GM19240 (cell line): ENCODE data around the gene IL22RA2.
"Not testable (repeated sequence)": the region's sequence is repeated elsewhere in the genome, so short reads cannot be mapped to it uniquely, and the experiment has no call there.

ENCODE experiments used
- DNase-seq: peaks from one replicate; pipeline ENCODE4 v3.0.0; 2011; ENCODE audit warnings: low spot score; ENCODE audit not compliant: insufficient read length

IL22RA2 gene

DNA sequence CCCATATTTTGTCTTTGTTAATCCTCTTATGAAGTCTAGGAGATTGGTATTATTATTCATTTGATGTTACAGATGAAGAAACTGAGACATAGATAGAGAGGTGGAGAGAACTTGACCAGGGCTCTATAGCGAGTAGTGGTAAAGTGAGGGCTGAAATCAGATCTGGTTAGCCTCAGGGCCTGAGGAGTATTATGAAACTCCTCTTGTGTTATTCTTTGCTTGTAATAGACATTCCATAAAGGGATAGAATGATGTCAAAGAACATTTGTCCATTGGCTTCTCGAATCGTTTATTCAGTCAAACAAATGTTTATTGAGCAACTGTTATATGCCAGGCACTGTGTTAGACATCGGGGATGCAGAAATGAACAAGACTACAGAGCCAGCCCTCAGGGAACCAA lies at the start of gene IL22RA2:
Gene IL22RA2, minus strand, starts transcription at position 144 of the 400 bp plus-strand sequence. CDS start 11,895 bp downstream, outside the sequence.
- no peak for DNase-seq

DNA sequence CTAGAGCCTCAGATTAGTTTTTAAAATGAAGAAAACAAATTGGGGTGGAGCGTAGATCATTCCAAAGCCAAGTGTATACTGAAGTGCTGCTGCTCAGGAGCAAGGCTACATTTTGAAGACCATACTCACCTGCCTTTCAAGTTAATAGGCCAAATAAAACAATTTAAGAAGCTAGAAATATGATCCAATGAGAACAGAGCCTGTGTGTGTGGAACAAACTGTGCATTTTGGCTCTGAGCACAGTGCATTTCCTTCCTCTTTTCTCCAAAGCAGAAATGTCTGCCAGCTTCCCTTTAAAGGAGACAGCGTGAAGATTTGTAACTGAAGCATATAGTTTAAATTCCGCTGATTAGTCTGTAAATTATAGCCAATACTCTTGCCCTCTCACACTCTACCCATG lies 48.9 kb upstream of the IL22RA2 start:
- no peak for DNase-seq

DNA sequence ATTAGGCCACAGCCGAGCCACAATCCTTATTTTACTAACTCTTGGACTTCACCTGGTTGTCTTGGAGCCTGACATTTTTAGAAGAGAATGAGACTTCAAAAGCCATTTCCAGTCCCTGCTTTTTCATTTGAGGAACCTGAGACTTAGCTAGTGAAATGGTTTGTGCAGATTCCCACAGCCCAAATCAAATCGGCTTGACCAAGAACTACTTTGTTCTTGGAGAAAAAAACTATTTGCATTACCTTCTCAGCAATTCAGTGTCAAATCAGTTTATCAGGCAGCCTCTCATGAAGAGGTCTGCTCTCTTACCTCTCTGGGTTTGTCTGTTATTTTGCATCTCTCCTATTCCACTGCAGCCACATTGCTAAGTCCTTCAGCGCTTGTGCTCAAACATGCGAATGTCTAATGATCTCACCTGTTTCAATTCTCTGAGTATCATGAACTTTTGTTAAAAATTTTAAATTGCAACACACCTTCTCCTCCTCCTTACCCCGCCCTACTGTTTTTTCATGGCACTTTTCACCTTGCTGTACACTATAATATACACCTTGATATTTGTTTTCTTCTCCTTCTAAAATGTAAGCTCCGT lies 46.3 kb upstream of the IL22RA2 start:
- DNase-seq: no peak

GRCh38 chr6:137218917-137219663 lies 45.6 kb upstream of the IL22RA2 start, which contains the start of gene IFNGR1:
IFNGR1 (minus strand) TSS chr6:137219385; CDS start chr6:137219327, 58 bp downstream.
- DNase-seq: peak; percentile 41

GRCh38 chr6:137218473-137218916 lies 45.1 kb upstream of the IL22RA2 start:
- no peak for DNase-seq

DNA sequence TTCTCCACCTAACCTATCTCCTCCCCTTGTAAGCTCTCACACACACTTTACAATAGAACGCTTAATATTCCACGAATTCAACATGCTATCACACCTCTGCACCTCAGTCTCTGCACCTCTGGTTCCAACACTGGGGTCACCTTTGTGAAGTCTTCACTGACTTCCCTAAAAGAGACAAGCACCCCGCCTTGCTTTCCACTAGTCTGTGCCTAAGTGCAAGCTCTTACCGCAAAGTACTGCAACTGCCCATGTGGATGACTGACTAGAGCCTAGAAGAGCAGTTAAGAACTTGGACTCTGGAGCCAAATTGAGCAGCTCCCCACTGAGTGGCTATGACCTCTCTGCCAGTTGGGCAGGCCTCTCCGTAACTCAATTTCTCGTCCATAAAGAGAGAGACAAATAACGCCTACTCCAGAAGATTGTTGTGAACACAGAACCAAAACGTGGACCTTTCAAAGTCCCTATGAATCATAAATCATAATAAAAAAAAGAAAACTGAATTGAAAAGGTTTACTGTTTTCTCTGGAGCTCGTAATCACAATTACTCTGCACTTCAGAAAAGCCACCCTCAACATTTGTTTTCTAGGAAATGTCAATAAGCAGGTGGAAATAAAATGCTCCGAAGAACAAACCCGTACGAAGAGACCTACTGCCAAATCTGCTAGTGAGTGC lies 44.5 kb upstream of the IL22RA2 start:
- no peak for DNase-seq

DNA sequence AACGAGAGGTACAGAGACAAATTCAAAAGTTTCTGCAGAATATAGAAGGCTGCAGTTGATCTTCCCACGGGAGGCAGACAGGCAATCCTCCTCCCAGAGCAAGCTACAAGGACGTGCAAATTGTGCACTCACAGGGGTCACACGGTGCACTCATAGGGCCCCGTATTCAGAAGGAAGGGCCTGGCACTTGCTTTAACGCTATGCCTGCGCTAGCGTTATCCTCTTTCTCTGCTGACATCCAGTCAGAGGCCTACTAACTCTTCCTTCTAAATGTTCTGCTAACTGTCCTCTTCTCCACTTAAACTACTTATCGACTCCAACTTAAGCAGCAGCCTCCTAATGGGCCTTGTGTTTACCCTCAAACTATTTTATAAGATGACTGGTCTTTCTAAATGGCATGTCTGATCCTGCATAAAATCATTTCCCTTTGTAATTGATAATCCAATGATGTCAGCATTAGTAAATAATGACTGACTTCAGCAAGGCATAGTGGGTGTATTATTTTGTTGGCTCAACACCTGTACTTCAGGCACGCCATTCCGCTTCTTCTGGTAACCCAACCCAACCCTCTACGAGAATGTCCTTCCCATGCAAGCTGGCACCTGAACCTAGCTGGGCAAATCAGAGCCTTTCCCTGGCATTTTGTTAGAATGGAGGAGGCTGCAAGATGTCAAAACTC lies 43.6 kb upstream of the IL22RA2 start:
- no peak for DNase-seq

GRCh38 chr6:137216106-137216505 lies 42.7 kb upstream of the IL22RA2 start:
- no peak for DNase-seq

DNA sequence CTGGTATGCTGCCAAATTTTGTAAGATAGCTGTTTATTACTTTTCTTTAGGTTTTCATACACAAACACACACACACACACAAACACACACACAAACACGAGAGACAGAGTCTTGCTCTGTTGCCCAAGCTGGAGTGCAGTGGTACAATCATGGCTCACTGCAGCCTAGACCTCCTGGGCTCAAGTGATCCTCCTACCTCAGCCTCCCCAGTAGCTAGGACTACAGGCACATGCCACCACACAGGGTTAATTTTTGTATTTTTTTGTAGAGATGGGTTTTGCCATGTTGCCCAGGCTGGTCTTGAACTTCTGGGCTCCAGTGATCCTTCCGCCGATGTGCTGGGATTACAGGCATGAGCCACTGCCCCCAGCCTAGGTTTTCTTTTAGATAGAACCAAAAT lies 42.2 kb upstream of the IL22RA2 start:
- DNase-seq: not testable (repeated sequence)

DNA sequence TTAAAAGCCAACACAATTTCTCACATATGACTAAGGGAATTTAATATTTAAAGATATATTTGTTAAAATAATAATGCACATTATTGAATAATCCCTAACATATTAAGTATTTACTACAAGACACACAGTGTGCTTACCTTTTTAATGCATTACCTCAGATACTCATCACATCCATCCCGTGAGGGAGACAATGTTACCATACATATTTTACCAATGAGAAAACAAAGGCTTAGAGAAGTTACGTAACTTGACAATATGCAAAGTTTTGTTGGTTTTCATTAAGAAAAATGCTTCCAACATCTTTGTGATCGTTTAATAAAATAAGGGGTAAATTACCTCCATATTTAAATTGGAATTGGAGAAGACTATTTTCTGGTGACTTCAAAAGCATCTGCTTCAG lies 41.5 kb upstream of the IL22RA2 start:
- no peak for DNase-seq

- no peak for DNase-seq
Observed at GRCh38 chr6:137213813-137214212, 40.4 kb upstream of the IL22RA2 start.

GRCh38 chr6:137213331-137213740 lies 39.9 kb upstream of the IL22RA2 start:
- DNase-seq: no peak

DNA sequence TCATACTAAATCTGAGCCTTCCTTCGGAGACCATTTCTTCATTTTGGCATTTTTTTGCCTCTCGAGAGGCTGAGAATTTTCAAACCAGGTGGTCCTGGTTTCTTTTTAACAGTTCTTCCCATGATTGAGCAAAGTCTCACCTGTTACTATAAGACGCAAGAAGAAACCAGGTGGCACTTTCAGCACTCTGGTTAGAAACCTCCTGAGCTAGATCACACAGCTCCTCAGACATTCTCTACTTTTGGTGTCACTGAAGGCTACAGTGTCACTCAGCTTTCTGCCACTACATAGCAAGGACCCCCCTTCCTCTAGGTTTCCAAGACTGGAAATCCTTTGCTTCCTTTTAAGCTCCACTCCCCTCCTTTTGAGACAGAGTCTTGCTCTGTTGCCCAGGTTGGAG lies 38.5 kb upstream of the IL22RA2 start:
- DNase-seq: no peak

GRCh38 chr6:137210903-137211302 lies 37.5 kb upstream of the IL22RA2 start:
- no peak for DNase-seq

DNA sequence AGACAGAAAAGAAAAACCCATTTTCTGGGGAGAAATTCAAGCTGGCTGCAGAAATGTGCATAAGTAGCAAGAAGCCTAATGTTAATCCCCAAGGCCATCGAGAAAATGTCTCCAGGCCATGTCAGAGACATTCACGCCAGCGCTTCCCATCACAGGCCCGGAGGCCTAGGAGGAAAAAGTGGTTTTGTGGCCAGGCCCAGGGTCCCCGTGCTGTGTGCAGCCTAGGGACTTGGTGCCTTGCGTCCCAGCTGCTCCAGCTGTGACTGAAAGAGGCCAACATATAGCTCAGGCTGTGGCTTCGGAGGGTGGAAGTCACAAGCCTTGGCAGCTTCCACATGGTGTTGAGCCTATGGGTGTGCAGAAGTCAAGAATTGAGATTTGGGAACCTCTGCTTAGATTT lies 34.8 kb upstream of the IL22RA2 start:
- no peak for DNase-seq

- not testable (repeated sequence) for DNase-seq
Observed at GRCh38 chr6:137207457-137207856, 34.0 kb upstream of the IL22RA2 start.

DNA sequence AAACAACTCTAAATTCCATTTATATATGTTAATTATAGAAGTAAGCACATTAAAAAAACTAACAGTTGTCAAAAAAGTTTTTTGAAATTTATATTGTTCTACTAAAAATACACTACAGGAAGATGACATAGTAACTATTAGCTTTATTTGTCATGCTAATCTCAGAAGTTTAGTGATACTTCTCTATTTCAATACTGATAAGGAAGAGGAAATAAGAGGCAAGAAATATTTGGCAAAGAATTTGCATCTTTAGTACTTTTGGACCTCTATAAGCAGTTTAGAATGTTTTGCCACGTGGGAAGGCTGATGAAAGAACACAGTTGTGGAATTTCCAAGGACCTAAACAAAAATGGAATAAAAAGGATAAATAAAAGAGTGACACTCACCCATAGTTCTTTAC lies 33.1 kb upstream of the IL22RA2 start:
- DNase-seq: no peak

DNA sequence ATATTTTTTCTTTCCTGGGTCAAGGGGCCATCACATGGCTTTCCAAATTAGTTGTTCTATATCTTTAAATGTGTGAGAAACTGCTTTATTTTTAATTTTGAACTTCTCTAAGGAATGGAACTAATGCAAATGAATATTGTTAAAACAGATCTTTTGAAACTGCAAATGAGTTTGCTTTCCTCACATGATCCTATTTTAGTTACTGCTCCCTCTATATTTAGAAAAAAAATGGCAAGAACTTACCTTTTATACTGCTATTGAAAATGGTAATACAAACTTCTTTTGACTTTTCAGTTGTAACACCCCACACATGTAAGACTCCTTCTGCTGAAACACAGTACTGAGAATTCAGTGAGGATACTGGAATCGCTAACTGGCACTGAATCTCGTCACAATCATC lies 29.8 kb upstream of the IL22RA2 start:
- DNase-seq: no peak

DNA sequence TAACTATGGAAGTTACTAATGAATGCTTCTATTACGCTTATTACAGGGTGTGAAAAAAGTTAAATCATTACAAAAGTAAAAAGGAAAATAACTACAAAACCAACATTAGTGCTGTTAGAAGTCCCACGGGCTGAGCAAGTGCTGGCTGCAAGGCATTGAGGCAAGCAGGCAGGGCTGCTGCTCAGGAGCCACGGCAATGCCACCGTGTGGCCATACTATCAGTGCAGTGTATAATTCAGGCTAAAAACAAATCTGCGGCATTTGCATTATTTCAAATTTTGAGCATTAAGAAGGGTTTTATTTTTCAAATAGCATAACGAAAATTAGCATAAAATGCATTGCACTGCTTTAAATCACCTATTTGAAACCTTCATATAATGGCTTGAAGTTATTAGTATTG lies 28.6 kb upstream of the IL22RA2 start:
- DNase-seq: no peak

DNA sequence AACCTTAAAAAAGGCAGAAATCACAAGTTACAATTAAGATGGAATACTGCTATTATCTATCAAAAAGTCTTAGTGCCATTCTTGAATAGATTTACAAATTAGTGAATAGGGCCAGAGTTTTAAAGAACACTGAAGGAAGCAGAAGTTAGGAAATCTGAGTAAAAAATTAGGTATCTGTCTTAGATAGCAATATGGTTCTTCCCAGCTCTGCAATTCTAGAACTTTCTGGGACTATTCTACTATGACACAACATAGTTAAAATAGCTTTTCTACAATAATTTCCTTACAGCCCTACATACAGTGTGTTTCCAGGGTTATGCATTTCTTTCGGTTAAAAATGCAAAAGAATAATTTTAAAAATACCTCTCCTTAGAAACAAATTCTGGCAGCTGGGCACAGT lies 27.6 kb upstream of the IL22RA2 start:
- DNase-seq: no peak

DNA sequence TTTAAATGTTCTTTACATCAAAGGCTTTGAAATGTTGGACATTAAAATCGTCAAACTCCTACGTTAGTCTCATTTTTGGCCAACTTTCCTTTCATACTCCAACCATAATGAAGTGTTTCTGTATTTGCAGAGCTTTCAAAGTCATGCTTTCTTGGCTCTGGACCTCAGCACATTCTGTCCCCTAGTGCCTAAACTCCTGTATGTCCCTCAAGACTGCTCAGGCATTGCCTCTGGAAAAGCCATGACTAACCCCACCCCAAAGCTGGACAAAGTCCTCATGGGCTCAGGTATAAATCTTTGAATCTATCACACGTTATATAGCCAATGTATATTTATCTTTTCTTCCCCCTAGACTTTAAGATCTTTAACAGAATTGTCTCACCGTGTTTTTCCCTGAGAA lies 26.8 kb upstream of the IL22RA2 start:
- DNase-seq: no peak
